Stimulated activated CD4-positive, alpha-beta T cell treated with anti-CD3 and anti-CD28 coated beads, Interleukin-4, amount 100 ng/mL, for 24 hours (primary cell): ENCODE data around the gene EPS8L3.

Source experiments
- DNase-seq: peaks from one replicate; pipeline ENCODE4 v3.0.0-alpha.2; 2020

EPS8L3 gene

GRCh38 chr1:109793486-109794318 lies 30.0 kb upstream of the EPS8L3 start:
- peak; percentile 52 for DNase-seq

GRCh38 chr1:109793089-109793485 lies 29.4 kb upstream of the EPS8L3 start:
- DNase-seq = no peak

GRCh38 chr1:109792056-109792831 lies 28.5 kb upstream of the EPS8L3 start:
- no peak for DNase-seq

GRCh38 chr1:109791495-109792043 lies 27.8 kb upstream of the EPS8L3 start:
- DNase-seq = no peak

- DNase-seq = peak; percentile 77
These were observed 27.2 kb upstream of the EPS8L3 start for GRCh38 chr1:109790735-109791494.

GRCh38 chr1:109790329-109790728 lies 26.6 kb upstream of the EPS8L3 start:
- DNase-seq = no peak

- DNase-seq = no peak
These were observed 25.9 kb upstream of the EPS8L3 start for GRCh38 chr1:109789551-109790180.

GRCh38 chr1:109788695-109789521 lies 25.2 kb upstream of the EPS8L3 start:
- no peak for DNase-seq

- DNase-seq = no peak
These were observed 24.3 kb upstream of the EPS8L3 start for GRCh38 chr1:109787845-109788601.

GRCh38 chr1:109787211-109787844 lies 23.6 kb upstream of the EPS8L3 start:
- DNase-seq = no peak

GRCh38 chr1:109786531-109787021 lies 22.9 kb upstream of the EPS8L3 start:
- no peak for DNase-seq

- no peak for DNase-seq
These were observed 22.4 kb upstream of the EPS8L3 start for GRCh38 chr1:109786112-109786480.

GRCh38 chr1:109785446-109786111 lies 21.9 kb upstream of the EPS8L3 start:
- no peak for DNase-seq

- no peak for DNase-seq
These were observed 21.0 kb upstream of the EPS8L3 start for GRCh38 chr1:109784551-109785252.

GRCh38 chr1:109783436-109783835 lies 19.7 kb upstream of the EPS8L3 start:
- no peak for DNase-seq

GRCh38 chr1:109782927-109783326 lies 19.2 kb upstream of the EPS8L3 start:
- no peak for DNase-seq

- DNase-seq = no peak
These were observed 18.8 kb upstream of the EPS8L3 start for GRCh38 chr1:109782514-109782913.

GRCh38 chr1:109781806-109782205 lies 18.1 kb upstream of the EPS8L3 start:
- no peak for DNase-seq

GRCh38 chr1:109780982-109781381 lies 17.3 kb upstream of the EPS8L3 start:
- no peak for DNase-seq
